Activated naive CD8-positive, alpha-beta T cell treated with anti-CD3 and anti-CD28 coated beads, Interleukin-2, amount 10 ng/mL, durations not matched to agents 7 days and 5 days (primary cell): ENCODE results near the gene THRA. TPM values are rescaled to one million over a fixed set of nuclear protein-coding genes. Genes with fewer than 3 reads are reported as not detected.

Experiments
- ATAC-seq: fragments of 150-1000 bp; cut with Tn5 transposase; one replicate; pipeline ENCODE4 v1.10.0; 2021; ENCODE audit warnings: low read depth, moderate library complexity
- POLR2A ChIA-PET: fragments of 350-600 bp; sonication (Branson Sonifier 250); formaldehyde crosslinking; loops from one replicate; lab custom pipeline; 2021; ENCODE audit warnings: antibody characterized with exemption; lab: Charles Lee
- DNase-seq: peaks from one replicate; pipeline ENCODE4 v3.0.0; 2021
- H3K27ac Mint-ChIP-seq: one replicate; pipeline ENCODE4 v1.8.0; 2022; ENCODE audit warnings: mild to moderate bottlenecking, mixed read lengths
- H3K27me3 Mint-ChIP-seq: one replicate; pipeline ENCODE4 v1.8.0; 2022; ENCODE audit warnings: mild to moderate bottlenecking, moderate library complexity, mixed read lengths
- H3K36me3 Mint-ChIP-seq: one replicate; pipeline ENCODE4 v1.8.0; 2021; ENCODE audit warnings: mild to moderate bottlenecking, mixed read lengths
- H3K4me1 Mint-ChIP-seq: one replicate; pipeline ENCODE4 v1.8.0; 2021; ENCODE audit warnings: mixed read lengths
- H3K4me3 Mint-ChIP-seq: one replicate; pipeline ENCODE4 v1.8.0; 2022; ENCODE audit warnings: mild to moderate bottlenecking, moderate library complexity, mixed read lengths
- H3K9me3 Mint-ChIP-seq: one replicate; pipeline ENCODE4 v1.8.0; 2021; ENCODE audit warnings: mixed read lengths
- total RNA-seq, 2 experiments: library from RNA; stranded (reverse); gene quantifications; one replicate each; pipeline ENCODE4 v1.2.3, GENCODE V29; 2021

The THRA gene
- total RNA-seq, 2 experiments from 2014 or later: 19.9 to 20.3 TPM

DNA sequence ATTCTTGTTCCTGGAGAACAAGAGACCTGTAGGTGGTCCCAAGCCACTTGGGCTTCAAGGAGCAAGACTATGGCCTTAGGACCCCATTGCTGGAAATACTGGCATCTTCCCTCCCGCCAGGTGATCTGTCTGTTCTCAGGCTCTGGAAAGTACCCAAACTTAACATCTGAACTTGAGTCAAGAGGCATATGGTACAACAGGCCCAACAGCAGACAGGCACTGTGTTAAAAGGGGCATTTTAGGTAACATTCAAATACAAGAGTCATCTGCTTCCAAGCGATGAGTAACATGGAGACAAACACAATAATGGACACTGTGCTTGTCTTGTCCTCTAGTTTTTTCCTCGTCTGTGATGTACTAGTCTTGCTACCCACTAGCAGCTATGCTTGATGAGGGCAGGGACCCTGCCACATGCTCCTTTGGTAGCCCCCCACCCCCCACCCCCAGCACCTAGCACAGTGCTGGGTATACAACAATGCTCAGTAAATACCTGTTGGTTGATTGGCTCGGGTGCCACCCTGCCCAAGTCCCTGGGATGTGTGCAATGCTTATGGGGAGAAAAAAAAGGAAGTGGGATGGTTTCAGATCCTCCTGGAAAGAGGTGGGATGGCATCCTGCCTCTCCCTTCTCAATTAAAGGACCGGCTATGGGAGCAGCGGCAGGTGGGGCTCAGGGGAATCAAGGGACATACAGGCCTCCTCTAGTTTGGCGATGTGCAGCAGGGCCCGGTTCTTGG is 28.2 kb upstream of the THRA start:
- H3K27ac Mint-ChIP-seq: no peak overlapping the region

DNA sequence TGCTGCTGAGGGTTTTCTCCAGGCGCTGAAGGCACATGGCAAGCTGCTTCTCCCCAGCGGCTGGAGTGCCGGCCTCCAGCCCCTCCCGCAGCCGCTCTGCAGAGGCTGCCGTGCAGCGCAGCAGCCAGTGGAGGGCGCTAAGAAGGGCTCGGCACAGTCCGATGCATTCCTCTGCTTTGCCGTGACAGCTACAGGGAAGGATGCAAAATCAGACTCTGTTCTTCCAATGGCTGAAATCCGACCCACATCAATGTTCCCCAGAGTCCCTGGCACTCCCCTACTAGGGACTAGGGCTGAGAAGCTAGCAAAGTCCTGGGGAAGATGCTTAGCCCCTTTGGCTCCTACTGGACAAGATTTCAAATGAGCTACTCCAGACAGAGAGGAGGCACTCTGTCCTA is 27.6 kb upstream of the THRA start:
- ATAC-seq: no peak
- H3K4me3 Mint-ChIP-seq: no peak overlapping the region
- no peaks in the 10 kb centered on the region for H3K27me3 Mint-ChIP-seq
- H3K36me3 Mint-ChIP-seq: no peaks in the 10 kb centered on the region
- H3K27ac Mint-ChIP-seq: no peak overlapping the region
- DNase-seq: no peak
- POLR2A ChIA-PET: interaction anchor here (0.7 kb wide), 1 partner anchor 55 kb away, joined by 3 read pairs; the partner anchor contains the start of gene PSMD3
- H3K9me3 Mint-ChIP-seq: no peaks in the 10 kb centered on the region
- H3K4me1 Mint-ChIP-seq: no peaks in the 10 kb centered on the region

More for the DNA sequence above, 28.2 kb upstream of the THRA start:
- Mint-ChIP-seq H3K9me3 (no peaks in the 10 kb centered on the region), H3K4me3 (no peak overlapping the region), H3K27me3 (no peaks in the 10 kb centered on the region), H3K4me1 (no peaks in the 10 kb centered on the region), H3K36me3 (peaks cover 2% of the 10 kb centered on the region)
- no peak for DNase-seq
- ATAC-seq: no peak
- POLR2A ChIA-PET: interaction anchor here (0.7 kb wide), 1 partner anchor 54 kb away, joined by 3 read pairs; the partner anchor contains the start of gene PSMD3

DNA sequence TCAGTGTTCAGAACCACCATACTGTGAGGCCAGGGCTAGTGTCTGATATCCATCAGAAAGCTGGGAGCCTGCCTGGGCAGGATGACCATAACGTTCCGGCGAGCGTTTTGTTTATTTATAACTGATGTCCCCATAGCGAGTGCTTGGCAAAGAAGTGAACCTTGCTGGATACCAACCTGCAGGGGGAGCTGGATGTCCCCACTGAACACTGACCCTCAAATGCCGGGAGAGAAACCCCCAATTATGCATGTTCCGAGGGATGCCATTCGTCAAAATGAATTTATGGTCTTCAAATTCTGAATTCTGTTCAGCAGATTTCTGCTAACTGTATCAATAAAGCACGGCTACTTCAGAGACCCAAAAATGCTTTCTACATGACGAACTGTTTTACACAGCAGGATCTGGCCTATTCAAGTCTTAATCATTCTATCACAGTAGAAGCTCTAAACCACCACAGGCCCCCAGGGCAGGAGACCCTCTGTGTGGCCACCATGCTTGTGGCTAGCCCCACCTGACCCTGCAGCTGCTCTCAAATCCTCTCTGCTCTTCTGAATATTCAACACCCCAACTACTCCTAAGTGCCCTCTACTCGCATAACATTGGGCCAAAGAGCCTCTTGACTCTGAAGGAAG is 23.8 kb upstream of the THRA start:
- Mint-ChIP-seq H3K27ac (no peak overlapping the region), H3K9me3 (no peaks in the 10 kb centered on the region), H3K4me3 (no peak overlapping the region), H3K27me3 (no peaks in the 10 kb centered on the region), H3K36me3 (peaks cover 5% of the 10 kb centered on the region), H3K4me1 (no peaks in the 10 kb centered on the region)
- POLR2A ChIA-PET: interaction anchor here (0.5 kb wide), 1 partner anchor 8 kb away, joined by 4 read pairs; no protein-coding TSS in a partner anchor
- no peak for DNase-seq
- ATAC-seq: no peak

DNA sequence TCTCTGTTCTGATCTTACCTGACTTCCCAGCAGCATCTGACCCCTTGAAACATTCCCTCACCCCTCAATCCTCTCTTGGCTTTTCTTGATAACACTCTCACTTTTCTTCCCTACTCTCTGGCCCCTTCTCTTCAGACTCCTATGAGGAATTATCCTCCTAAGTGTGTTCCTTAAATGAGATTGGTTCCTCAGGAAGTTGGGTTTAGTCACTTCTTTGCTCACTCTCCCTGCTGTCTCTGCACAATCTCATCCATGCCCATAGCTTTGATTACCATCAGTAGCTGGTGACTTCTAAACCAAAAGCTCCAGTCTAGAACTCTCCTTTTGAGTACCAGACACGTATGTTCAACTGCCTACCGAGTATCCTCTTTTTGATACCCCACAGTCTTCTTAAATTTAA is 21.6 kb upstream of the THRA start:
- POLR2A ChIA-PET: no interaction called here
- Mint-ChIP-seq H3K36me3 (peaks cover 5% of the 10 kb centered on the region), H3K4me3 (no peak overlapping the region), H3K27me3 (no peaks in the 10 kb centered on the region), H3K27ac (peak overlapping the region; percentile 6), H3K4me1 (no peaks in the 10 kb centered on the region), H3K9me3 (no peaks in the 10 kb centered on the region)
- ATAC-seq (no peak), DNase-seq (no peak)

DNA sequence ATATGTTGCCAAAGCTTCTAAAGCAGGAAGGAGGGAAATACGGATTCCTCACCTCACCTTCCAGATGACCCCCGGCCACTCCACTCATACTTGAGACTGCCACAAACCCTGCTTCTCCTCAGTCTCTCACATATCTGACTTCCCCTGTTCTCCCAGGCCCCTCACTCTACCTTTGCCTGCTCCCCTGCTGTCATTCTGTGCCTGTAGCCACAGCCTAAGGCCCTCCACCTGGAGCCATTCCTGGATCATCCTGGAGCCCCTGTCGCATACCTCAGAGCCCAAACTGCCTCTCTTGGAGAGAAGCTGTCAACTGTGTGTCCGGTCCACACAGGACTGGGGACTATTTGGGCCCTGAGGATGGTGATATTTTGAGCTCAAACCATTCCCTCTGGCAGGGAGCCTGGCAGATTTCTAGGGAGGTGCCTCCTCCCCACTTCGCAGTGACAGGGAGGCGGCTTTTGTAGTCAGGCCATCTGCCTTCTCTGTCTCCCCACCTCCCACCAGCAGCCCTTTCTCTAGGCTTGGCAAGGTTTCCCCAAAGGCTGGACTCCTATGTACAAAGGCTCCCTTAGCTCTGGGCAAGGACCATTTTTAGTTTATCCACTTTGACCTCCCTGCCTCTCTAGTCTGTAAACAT is 6.3 kb upstream of the THRA start:
- DNase-seq: no peak
- Mint-ChIP-seq H3K27me3 (peaks cover 11% of the 10 kb centered on the region), H3K4me3 (peak overlapping the region; percentile 20), H3K36me3 (peaks cover 5% of the 10 kb centered on the region), H3K27ac (no peak overlapping the region), H3K9me3 (no peaks in the 10 kb centered on the region), H3K4me1 (peaks cover 14% of the 10 kb centered on the region)
- POLR2A ChIA-PET: no interaction called here
- no peak for ATAC-seq

DNA sequence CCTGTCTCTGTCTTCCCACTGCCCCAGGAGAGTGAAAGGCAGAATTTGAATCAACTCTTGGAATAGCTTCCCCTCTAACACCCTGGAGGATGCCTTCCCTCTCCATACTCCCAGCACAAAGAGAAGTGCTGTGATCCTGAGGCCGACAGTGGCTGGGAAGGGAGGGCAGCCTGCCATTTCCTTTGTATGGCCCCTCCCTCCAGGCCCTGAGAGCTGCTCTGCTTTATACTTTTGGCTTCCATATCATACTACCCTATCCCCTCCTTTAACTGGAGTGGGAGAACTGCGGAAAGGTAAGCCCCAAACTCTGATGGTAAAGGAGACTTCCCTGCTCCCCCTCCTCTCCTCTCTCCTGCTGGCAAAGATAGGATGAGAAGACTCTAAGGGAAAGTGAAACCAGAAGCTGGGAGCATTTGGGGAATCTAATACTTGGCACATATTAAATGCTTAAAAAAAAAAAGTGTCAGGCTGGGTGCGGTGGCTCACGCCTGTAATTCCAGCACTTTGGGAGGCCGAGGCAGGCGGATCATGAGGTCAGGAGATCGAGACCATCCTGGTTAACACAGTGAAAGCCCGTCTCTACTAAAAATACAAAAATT is 4.5 kb upstream of the THRA start:
- Mint-ChIP-seq H3K4me1 (peaks cover 21% of the 10 kb centered on the region), H3K4me3 (no peak overlapping the region), H3K36me3 (peaks cover 1% of the 10 kb centered on the region), H3K27me3 (peaks cover 21% of the 10 kb centered on the region), H3K27ac (no peak overlapping the region), H3K9me3 (no peaks in the 10 kb centered on the region)
- DNase-seq (no peak), ATAC-seq (no peak)
- POLR2A ChIA-PET: interaction anchor here (1.4 kb wide), 1 partner anchor 13 kb away, joined by 7 read pairs; no protein-coding TSS in a partner anchor

DNA sequence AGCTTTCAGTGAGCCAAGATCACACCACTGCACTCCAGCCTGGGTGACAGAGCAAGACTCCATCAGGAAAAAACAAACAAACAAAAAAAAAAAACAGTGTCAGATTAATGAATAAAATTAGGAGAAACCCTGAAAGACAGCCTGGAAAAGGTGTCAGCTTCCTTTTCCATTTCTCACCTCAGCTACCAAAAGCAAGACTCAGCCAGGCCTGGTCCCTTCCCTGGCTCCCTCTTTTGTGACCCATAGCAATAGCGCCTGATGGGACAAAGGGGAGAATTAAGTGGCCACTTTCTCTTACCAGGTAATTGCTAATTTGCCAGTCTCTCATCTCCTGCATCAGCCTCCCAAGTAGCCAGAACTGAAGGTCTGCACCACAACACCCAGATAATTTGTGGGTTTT is 3.9 kb upstream of the THRA start:
- no peak for ATAC-seq
- no peak overlapping the region for H3K27ac Mint-ChIP-seq
- no peak for DNase-seq
- POLR2A ChIA-PET: interaction anchor here (1.4 kb wide), 1 partner anchor 14 kb away, joined by 7 read pairs; no protein-coding TSS in a partner anchor
- peaks cover 26% of the 10 kb centered on the region for H3K27me3 Mint-ChIP-seq
- H3K4me3 Mint-ChIP-seq: no peak overlapping the region
- H3K9me3 Mint-ChIP-seq: no peaks in the 10 kb centered on the region
- peaks cover 21% of the 10 kb centered on the region for H3K4me1 Mint-ChIP-seq
- peaks cover 1% of the 10 kb centered on the region for H3K36me3 Mint-ChIP-seq

DNA sequence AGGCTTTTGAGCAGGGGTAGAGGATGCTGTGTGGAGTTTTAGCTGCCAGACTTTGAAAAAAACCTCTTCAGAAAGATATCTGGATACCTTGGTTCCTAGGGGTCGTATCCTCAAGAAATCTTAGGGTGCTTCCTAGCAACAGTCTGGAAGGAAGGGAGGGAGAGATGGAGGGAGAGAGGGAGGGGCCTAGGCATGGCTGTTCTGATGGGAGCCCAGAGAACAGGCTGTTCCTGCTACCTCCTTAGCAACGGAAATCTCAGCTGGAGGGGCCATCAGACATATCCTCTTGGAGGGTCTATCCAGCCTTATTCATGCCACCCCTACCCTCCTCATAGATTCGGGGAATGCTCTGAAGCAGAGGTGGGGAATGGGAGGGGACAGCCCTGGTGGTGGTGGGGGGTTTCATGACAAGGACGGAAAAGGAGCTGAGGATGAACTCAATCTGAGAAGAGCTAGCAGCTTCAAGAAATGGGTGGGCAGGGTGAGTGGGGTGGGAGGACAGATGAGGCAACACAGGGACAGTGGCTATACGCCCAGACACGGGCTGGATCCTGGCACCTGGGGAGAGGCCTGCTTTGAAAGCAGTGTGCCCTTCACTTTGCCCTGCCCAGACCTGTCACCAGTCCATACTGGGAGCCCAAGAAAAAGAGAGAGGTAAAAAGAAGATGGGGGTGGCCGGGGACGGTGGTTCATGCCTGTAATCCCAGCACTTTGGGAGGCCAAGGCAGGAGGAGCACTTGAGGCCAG is 2.9 kb upstream of the THRA start:
- H3K4me1 Mint-ChIP-seq: peaks cover 23% of the 10 kb centered on the region
- ATAC-seq: no peak
- H3K27ac Mint-ChIP-seq: no peak overlapping the region
- DNase-seq: no peak
- peaks cover 33% of the 10 kb centered on the region for H3K27me3 Mint-ChIP-seq
- H3K9me3 Mint-ChIP-seq: no peaks in the 10 kb centered on the region
- H3K4me3 Mint-ChIP-seq: no peak overlapping the region
- no peaks in the 10 kb centered on the region for H3K36me3 Mint-ChIP-seq
- POLR2A ChIA-PET: interaction anchor here (1.4 kb wide), 1 partner anchor 15 kb away, joined by 7 read pairs; no protein-coding TSS in a partner anchor

DNA sequence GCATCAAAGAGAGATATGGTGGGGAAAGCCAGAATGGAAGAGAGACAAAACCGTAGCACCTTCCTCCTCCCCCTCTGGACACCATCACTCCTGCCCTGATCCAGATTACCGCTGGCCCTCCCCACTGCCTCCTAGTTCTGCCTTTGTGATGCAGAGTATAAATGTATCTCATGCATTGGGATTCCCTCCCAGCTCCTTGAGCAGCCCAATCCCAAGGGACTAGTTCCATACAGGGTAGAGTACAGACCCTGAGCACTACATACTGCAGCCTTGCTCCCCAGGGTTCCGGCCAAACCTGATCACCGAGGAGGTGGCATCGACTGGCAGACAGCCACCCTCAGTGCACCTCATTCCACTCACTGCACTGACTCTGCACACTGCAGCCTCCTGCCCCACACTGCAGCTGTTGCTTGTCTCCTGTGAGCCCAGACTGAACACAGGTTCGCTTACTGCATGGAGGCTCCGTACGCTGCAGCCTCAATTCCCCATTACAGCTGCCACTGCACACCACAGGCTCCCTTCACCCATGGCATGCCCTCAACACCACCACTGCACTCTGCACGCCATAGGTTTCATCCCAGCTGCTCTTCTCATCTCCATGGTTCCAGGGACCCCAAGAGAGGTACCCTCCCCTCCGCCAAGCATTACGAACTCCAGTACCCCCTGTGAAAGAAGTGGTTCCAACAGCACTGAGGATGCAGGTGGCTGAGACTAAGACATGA is 1.7 kb upstream of the THRA start:
- Mint-ChIP-seq H3K4me1 (peaks cover 27% of the 10 kb centered on the region), H3K9me3 (no peaks in the 10 kb centered on the region), H3K4me3 (no peak overlapping the region), H3K36me3 (no peaks in the 10 kb centered on the region), H3K27me3 (peaks cover 33% of the 10 kb centered on the region), H3K27ac (no peak overlapping the region)
- DNase-seq (no peak), ATAC-seq (no peak)
- POLR2A ChIA-PET: no interaction called here

DNA sequence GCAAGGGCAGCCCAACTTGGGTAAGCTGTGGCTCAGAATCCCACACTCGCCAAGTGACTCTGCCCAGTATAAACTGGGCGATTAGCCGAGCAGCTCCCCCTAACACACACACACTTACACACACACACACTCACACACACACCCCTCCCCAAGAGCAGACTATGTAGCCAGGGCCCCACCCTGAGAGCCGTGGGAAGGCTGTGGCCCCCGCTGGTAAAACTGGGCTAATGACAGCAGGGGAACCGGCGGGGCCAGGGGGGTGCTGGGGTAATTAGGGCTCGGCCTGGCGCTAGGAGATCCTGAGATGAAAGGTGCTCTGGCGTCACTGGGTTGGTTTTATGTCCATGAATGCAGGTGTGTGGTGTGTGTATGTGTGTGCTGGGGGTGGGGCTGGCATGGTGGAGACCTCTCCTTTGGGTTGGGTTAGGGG is 1.1 kb upstream of the THRA start:
- POLR2A ChIA-PET: no interaction called here
- peaks cover 33% of the 10 kb centered on the region for H3K27me3 Mint-ChIP-seq
- ATAC-seq (no peak), DNase-seq (no peak)
- no peaks in the 10 kb centered on the region for H3K36me3 Mint-ChIP-seq
- H3K27ac Mint-ChIP-seq: peak overlapping the region; percentile 21
- peaks cover 27% of the 10 kb centered on the region for H3K4me1 Mint-ChIP-seq
- no peaks in the 10 kb centered on the region for H3K9me3 Mint-ChIP-seq
- peak overlapping the region; percentile 85 for H3K4me3 Mint-ChIP-seq

DNA sequence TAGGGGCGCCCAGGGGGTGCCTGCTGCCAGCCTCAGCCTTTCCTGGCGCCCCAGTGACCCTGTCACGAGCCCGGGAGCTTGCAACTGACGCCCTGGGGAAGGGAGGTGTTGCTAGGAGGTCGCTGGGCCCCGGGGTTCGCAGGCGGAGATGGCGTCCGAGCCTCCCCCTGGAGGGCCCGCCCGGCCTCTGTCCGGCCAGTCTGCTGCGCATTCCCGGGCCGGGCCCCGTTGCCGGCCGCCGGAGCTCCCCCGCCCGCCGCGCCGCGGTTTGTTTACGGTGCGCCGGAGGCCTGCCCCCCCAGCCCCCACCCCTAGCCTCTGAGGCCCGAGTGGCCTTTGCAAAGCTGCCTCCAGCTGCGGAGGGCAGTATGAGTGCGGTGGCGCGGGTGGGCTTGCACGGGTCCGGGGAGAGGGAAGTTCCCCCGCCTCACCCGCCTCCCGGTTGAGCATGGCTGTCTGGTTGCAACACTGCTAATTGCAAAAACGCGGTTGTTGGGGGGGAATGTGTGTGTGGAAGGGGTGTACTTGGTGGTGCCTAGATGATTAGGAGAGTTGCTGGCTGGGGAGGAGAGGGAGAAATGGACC is 514 bp downstream of the THRA start:
- Mint-ChIP-seq H3K36me3 (no peaks in the 10 kb centered on the region), H3K9me3 (no peaks in the 10 kb centered on the region), H3K27me3 (peaks cover 30% of the 10 kb centered on the region), H3K4me1 (peaks cover 35% of the 10 kb centered on the region), H3K27ac (peak overlapping the region; percentile 64), H3K4me3 (peak overlapping the region; percentile 86)
- ATAC-seq (peak; percentile 41), DNase-seq (no peak)
- POLR2A ChIA-PET: interaction anchor here (1.2 to 1.5 kb wide), 3 partner anchors 9 to 49 kb away, joined by 3 to 8 read pairs (median 5); partner anchors contain the start of gene MED24
